H9 (cell line): ENCODE data around the gene CSMD2. TPM values are rescaled to one million over a fixed set of nuclear protein-coding genes. Genes with fewer than 3 reads are reported as not detected.

ENCODE experiments used
- DNase-seq: peaks from one replicate; pipeline ENCODE4 v3.0.0-alpha.2; 2017
- H2AFZ ChIP-seq: one replicate; pipeline ENCODE4 v1.6.1; 2013; ENCODE audit warnings: mild to moderate bottlenecking, low read length, control low read depth, moderate library complexity
- H2AK5ac ChIP-seq: 2 replicates; pipeline ENCODE4 v1.6.1; 2013; ENCODE audit warnings: low read length, control low read depth, mixed read lengths; ENCODE audit not compliant: insufficient read length
- H2BK120ac ChIP-seq: one replicate; pipeline ENCODE4 v1.6.1; 2013; ENCODE audit warnings: low read depth, mild to moderate bottlenecking, low read length, control low read depth, inconsistent platforms; ENCODE audit not compliant: poor library complexity, severe bottlenecking
- H2BK12ac ChIP-seq: 2 replicates; pipeline ENCODE4 v1.6.1; 2013; ENCODE audit warnings: low read length, control low read depth, mixed read lengths, low read depth; ENCODE audit not compliant: insufficient read length
- H2BK15ac ChIP-seq: 2 replicates; pipeline ENCODE4 v1.6.1; 2013; ENCODE audit warnings: low read depth, low read length, control low read depth
- H2BK20ac ChIP-seq: one replicate; pipeline ENCODE4 v1.6.1; 2013; ENCODE audit warnings: low read depth, mild to moderate bottlenecking, low read length, control low read depth, inconsistent platforms; ENCODE audit not compliant: poor library complexity, severe bottlenecking
- H2BK5ac ChIP-seq: 2 replicates; pipeline ENCODE4 v1.6.1; 2013; ENCODE audit warnings: low read length, control low read depth, mixed read lengths; ENCODE audit not compliant: insufficient read length
- H3K14ac ChIP-seq: 2 replicates; pipeline ENCODE4 v1.6.1; 2013; ENCODE audit warnings: low read length, control low read depth; ENCODE audit not compliant: insufficient read depth
- H3K18ac ChIP-seq: 2 replicates; pipeline ENCODE4 v1.6.1; 2013; ENCODE audit warnings: low read depth, mild to moderate bottlenecking, mixed read lengths, low read length, control low read depth; ENCODE audit not compliant: insufficient read length
- H3K23ac ChIP-seq: 2 replicates; pipeline ENCODE4 v1.6.1; 2013; ENCODE audit warnings: low read length, control low read depth, mixed read lengths, low read depth; ENCODE audit not compliant: insufficient read length
- H3K23me2 ChIP-seq: 2 replicates; pipeline ENCODE4 v1.6.1; 2013; ENCODE audit warnings: low read depth, mild to moderate bottlenecking, mixed read lengths, low read length, control low read depth; ENCODE audit not compliant: insufficient read length, poor library complexity, severe bottlenecking
- H3K27ac ChIP-seq: 2 replicates; pipeline ENCODE4 v1.5.1; 2013; ENCODE audit warnings: low read length, control low read depth, mixed read lengths, low read depth; ENCODE audit not compliant: insufficient read length
- H3K27me3 ChIP-seq: 2 replicates; pipeline ENCODE4 v1.6.1; 2013; ENCODE audit warnings: low read length, control low read depth, inconsistent platforms; ENCODE audit not compliant: insufficient read depth
- H3K4ac ChIP-seq: 2 replicates; pipeline ENCODE4 v1.6.1; 2013; ENCODE audit warnings: low read depth, mild to moderate bottlenecking, control low read depth, inconsistent platforms, low read length, moderate library complexity
- H3K4me1 ChIP-seq: 2 replicates; pipeline ENCODE4 v1.6.1; 2013; ENCODE audit warnings: low read length, control low read depth, inconsistent platforms; ENCODE audit not compliant: insufficient read depth
- H3K4me2 ChIP-seq: 2 replicates; pipeline ENCODE4 v1.6.1; 2013; ENCODE audit warnings: low read length, control low read depth, mixed read lengths; ENCODE audit not compliant: insufficient read length, insufficient read depth
- H3K56ac ChIP-seq: 2 replicates; pipeline ENCODE4 v1.6.1; 2013; ENCODE audit warnings: low read depth, mild to moderate bottlenecking, mixed read lengths, low read length, control low read depth; ENCODE audit not compliant: insufficient read length
- H3K79me1 ChIP-seq: 2 replicates; pipeline ENCODE4 v1.6.1; 2013; ENCODE audit warnings: low read depth, mild to moderate bottlenecking, moderate library complexity, low read length, control low read depth, inconsistent platforms; ENCODE audit not compliant: insufficient read depth, poor library complexity, severe bottlenecking
- H3K79me2 ChIP-seq: 2 replicates; pipeline ENCODE4 v1.6.1; 2013; ENCODE audit warnings: low read length, control low read depth, inconsistent platforms; ENCODE audit not compliant: insufficient read depth
- H3K9ac ChIP-seq: 2 replicates; pipeline ENCODE4 v1.6.1; 2013; ENCODE audit warnings: low read length, control low read depth, mixed read lengths; ENCODE audit not compliant: insufficient read length; ENCODE audit errors: extremely low read depth
- H3K9me3 ChIP-seq: one replicate; pipeline ENCODE4 v1.6.1; 2013; ENCODE audit warnings: low read depth, low read length, inconsistent platforms; ENCODE audit not compliant: control insufficient read depth
- H3T11ph ChIP-seq: one replicate; pipeline ENCODE4 v1.6.1; 2013; ENCODE audit warnings: mild to moderate bottlenecking, low read length, control low read depth, inconsistent platforms
- H4K20me1 ChIP-seq: one replicate; pipeline ENCODE4 v1.6.1; 2013; ENCODE audit not compliant: control insufficient read depth, insufficient read length, insufficient read depth
- H4K5ac ChIP-seq: 2 replicates; pipeline ENCODE4 v1.6.1; 2013; ENCODE audit warnings: low read depth, mild to moderate bottlenecking, mixed read lengths, low read length, control low read depth; ENCODE audit not compliant: insufficient read length
- H4K8ac ChIP-seq: replicated peaks from 2 replicates; pipeline ENCODE4 v1.6.1; 2013; ENCODE audit warnings: low read length, control low read depth, mixed read lengths, low read depth; ENCODE audit not compliant: insufficient read length
- H4K91ac ChIP-seq: 2 replicates; pipeline ENCODE4 v1.6.1; 2013; ENCODE audit warnings: low read depth, mild to moderate bottlenecking, moderate library complexity, mixed read lengths, low read length, control low read depth; ENCODE audit not compliant: insufficient read length
- H3K27ac Mint-ChIP-seq, 3 experiments: 2 replicates in 2 of 3; 3 replicates in 1 of 3; pipeline ENCODE4 v1.8.0; 2020 to 2021; ENCODE audit warnings: mixed read lengths in 3 of 3, mild to moderate bottlenecking in 1 of 3, moderate library complexity in 1 of 3
- H3K27me3 Mint-ChIP-seq: 2 replicates; pipeline ENCODE4 v1.8.0; 2021; ENCODE audit warnings: low read depth, mild to moderate bottlenecking, moderate library complexity, mixed read lengths
- H3K36me3 Mint-ChIP-seq, 3 experiments: 2 replicates in 2 of 3; 3 replicates in 1 of 3; pipeline ENCODE4 v1.8.0; 2020 to 2021; ENCODE audit warnings: low read depth in 3 of 3, mixed read lengths in 3 of 3; ENCODE audit not compliant: insufficient read depth in 1 of 3
- H3K4me1 Mint-ChIP-seq, 2 experiments: 2 replicates each; pipeline ENCODE4 v1.8.0; 2020; ENCODE audit warnings: mixed read lengths in 2 of 2
- H3K4me3 Mint-ChIP-seq, 2 experiments: 2 replicates in 1 of 2; 3 replicates in 1 of 2; pipeline ENCODE4 v1.8.0; 2020 to 2021; ENCODE audit warnings: mild to moderate bottlenecking in 2 of 2, mixed read lengths in 2 of 2, moderate library complexity in 1 of 2
- H3K9me3 Mint-ChIP-seq, 2 experiments: 2 replicates in 1 of 2; 3 replicates in 1 of 2; pipeline ENCODE4 v1.8.0; 2020; ENCODE audit warnings: mild to moderate bottlenecking in 2 of 2, mixed read lengths in 2 of 2, moderate library complexity in 1 of 2
- WGBS: extraction: QIAGEN DNeasy Blood & Tissue Kit; methylation state at CpG from one replicate; pipeline ENCODE4 v1.1.7; 2013; ENCODE audit warnings: missing lambda C conversion rate, low lambda C conversion rate, mixed read lengths; ENCODE audit not compliant: insufficient read length; ENCODE audit errors: extremely low coverage; 5-methylcytosine and 5-hydroxymethylcytosine counted together
- total RNA-seq: library from RNA; stranded (reverse); gene quantifications from 2 replicates; pipeline ENCODE4 v1.2.1, GENCODE V29; 2021
- TF ChIP-seq, protein P1 (sequence below): fragments of 200-600 bp; sonication (generic); conservative IDR thresholded peaks from 3 replicates; pipeline ENCODE4 v1.8.0; 2021; ENCODE audit warnings: antibody characterized with exemption, mild to moderate bottlenecking

The CSMD2 gene
- total RNA-seq, 1 experiment from 2014 or later, result 6.4 TPM

DNA sequence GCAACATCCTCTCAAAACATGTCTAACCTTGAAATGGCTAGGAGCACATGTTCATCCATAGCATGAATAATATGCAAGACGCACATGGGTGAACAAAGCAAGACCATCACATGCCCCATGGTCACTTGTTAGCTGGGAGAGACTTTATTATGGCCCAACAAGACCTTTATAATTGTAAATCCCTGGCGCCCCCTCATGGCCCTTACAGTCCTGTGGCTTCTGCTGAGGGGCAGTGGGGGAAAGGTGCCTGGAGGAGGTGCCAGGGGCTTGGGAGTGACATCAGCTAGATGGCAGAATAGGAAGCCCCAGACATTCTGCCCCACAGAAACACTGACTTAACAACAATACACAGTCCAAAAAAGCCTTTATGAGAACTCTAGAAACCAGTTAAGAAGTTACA is 51.7 kb downstream of the CSMD2 start:
- Mint-ChIP-seq H3K36me3 (peaks cover 1 to 27% (median 18%) of the 10 kb centered on the region in 3 experiments; a peak in 5 of 7 replicates), H3K9me3 (peaks cover 20 to 22% of the 10 kb centered on the region in 2 experiments; a peak in 4 of 5 replicates), H3K27ac (peak overlapping the region in 2 of 3 experiments; percentile 53 to 56; a peak in 2 of 7 replicates), H3K27me3 (no peaks in the 10 kb centered on the region), H3K4me3 (no peak overlapping the region), H3K4me1 (peaks cover 18 to 21% of the 10 kb centered on the region in 2 experiments)
- Histone ChIP-seq H4K5ac (no peak overlapping the region), H2BK120ac (no peak overlapping the region), H2BK15ac (no peak overlapping the region), H3K4ac (no peak overlapping the region), H4K91ac (no peak overlapping the region), H4K8ac (no peak overlapping the region), H3K4me1 (no peaks in the 10 kb centered on the region; the same call in 1 of the 2 replicates), H2AK5ac (no peak overlapping the region), H3K56ac (no peak overlapping the region), H2BK5ac (no peak overlapping the region), H3K23me2 (no peaks in the 10 kb centered on the region), H3K9ac (no peak overlapping the region), H3K18ac (no peak overlapping the region), H3T11ph (no peak overlapping the region), H3K23ac (no peak overlapping the region), H3K9me3 (no peaks in the 10 kb centered on the region), H3K4me2 (no peak overlapping the region), H4K20me1 (no peaks in the 10 kb centered on the region), H3K27me3 (no peaks in the 10 kb centered on the region), H3K14ac (no peak overlapping the region), H3K79me2 (peaks cover 2% of the 10 kb centered on the region; the same call in 1 of the 2 replicates), H2BK12ac (no peak overlapping the region), H2AFZ (no peak overlapping the region), H2BK20ac (no peak overlapping the region), H3K79me1 (no peaks in the 10 kb centered on the region), H3K27ac (no peak overlapping the region)
- no CpG with 5 or more reads among the region's 2 CpGs for WGBS
- DNase-seq, result peak; percentile 72
- TF ChIP-seq, protein P1, sequence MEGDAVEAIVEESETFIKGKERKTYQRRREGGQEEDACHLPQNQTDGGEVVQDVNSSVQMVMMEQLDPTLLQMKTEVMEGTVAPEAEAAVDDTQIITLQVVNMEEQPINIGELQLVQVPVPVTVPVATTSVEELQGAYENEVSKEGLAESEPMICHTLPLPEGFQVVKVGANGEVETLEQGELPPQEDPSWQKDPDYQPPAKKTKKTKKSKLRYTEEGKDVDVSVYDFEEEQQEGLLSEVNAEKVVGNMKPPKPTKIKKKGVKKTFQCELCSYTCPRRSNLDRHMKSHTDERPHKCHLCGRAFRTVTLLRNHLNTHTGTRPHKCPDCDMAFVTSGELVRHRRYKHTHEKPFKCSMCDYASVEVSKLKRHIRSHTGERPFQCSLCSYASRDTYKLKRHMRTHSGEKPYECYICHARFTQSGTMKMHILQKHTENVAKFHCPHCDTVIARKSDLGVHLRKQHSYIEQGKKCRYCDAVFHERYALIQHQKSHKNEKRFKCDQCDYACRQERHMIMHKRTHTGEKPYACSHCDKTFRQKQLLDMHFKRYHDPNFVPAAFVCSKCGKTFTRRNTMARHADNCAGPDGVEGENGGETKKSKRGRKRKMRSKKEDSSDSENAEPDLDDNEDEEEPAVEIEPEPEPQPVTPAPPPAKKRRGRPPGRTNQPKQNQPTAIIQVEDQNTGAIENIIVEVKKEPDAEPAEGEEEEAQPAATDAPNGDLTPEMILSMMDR, result peak; percentile 53
